ENCODE data around the gene TUBGCP2.
"Not testable (repeated sequence)": the region's sequence is repeated elsewhere in the genome, so short reads cannot be mapped to it uniquely, and the experiment has no call there.

The TUBGCP2 gene

DNA sequence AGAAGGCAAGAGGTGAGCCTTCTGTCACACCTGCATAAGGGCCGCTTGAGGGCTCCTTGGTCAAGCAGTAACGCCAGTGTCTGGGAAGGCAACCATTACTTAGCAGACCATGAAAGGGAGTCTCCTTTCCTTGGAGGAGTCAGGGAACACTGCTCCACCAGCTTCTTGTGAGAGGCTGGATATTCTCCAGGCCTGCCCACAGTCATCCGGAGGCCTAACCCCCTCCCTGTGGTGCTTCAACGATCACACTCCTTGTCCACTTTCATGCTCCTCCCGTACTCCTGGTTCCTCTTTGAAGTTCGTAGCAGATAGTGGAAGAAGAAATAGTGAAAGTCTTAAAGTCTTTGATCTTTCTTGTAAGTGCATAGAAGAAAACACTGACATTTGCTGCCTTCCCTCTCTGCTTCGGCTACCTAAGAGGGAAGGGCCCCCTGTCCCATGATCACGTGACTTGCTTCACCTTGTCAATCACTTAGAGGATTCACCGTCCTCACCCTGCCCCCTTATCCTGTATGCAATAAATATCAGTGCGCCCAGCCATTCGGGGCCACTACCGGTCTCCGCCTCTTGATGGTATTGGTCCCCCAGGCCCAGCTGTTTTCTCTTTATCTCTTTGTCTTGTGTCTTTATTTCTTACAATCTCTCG, 13.5 kb upstream of the TUBGCP2 start:
- not testable (repeated sequence) for DNase-seq

DNA sequence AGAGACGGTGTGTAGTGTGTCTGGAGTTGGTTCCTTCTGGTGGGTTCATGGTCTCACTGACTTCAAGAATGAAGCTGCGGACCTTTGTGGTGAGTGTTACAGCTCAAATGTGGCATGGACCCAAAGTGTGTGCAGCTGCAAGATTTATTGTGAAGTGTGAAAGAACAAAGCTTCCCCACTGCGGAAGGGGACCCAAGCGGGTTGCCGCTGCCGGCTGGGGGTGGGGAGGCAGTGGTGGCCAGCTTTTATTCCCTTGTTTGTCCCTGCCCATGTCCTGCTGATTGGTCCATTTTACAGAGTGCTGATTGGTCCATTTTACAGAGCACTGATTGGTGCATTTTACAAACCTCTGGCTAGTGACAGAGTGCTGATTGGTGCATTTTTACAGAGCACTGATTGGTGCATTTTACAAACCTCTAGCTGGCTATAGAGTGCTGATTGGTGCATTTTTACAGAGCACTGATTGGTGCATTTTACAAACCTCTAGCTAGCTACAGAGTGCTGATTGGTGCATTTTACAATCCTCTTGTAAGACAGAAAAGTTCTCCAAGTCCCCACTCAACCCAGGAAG, 12.3 kb upstream of the TUBGCP2 start:
- not testable (repeated sequence) for DNase-seq

DNA sequence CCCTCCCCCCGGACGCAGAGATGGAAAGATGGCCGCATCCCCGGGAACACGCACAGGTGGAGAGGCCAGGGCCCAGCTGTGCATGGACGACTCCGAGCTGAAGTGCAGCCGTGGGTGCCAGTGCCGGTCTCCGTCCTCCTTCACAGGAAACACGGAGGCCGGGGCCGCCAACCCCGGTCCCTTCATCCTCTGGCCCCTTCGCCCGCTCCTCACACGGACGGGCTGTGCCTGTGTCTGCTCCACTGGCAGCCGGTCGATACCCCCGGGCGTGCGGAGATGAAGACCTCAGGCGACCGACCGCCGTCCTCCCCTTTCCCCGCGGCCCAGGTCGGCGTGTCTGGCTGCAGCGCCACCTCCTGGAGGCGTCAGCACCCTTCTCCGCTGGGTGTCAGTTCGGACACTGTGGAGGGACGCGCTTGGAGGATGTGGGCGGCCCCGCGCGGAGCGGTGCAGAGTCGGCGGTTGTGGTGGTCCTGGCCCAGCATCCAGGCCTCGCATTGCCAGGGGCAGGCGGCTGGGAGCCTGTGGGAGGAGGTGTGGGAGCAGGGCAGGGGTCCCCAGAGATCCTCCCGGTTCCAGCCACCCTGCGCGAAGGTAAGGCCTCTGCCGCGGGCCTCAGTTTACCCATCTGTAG, 9.9 kb upstream of the TUBGCP2 start:
- peak; percentile 77 for DNase-seq

DNA sequence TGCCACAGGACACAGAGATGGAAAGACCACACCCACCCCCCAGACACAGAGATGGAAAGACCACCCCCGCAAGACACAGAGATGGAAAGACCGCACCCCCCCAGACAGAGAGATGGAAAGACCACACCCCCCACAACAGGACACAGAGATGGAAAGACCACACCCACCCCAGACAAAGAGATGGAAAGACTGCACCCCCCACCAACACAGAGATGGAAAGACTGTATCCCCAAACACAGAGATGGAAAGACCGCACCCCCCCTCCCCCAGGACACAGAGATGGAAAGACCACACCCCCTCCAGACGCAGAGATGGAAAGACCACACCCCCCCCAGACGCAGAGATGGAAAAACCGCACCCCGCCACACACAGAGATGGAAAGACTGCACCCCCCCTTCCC, 8.1 kb upstream of the TUBGCP2 start:
- no peak for DNase-seq

DNA sequence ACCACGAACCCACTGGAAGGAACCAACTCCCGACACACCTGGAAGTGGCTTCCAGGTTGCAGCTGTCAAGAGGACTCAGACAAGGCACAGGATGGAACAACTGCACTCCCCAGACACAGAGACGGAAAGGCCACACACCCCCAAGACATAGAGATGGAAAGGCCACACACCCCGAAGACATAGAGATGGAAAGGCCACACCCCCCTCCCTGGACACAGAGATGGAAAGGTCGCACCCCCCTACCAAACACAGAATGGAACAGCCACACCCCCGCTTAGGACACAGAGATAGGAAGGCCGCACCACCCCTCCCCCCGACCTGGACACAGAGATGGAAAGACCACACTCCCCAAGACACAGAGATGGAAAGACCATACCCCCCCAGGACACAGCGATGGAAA, 7.6 kb upstream of the TUBGCP2 start:
- no peak for DNase-seq

DNA sequence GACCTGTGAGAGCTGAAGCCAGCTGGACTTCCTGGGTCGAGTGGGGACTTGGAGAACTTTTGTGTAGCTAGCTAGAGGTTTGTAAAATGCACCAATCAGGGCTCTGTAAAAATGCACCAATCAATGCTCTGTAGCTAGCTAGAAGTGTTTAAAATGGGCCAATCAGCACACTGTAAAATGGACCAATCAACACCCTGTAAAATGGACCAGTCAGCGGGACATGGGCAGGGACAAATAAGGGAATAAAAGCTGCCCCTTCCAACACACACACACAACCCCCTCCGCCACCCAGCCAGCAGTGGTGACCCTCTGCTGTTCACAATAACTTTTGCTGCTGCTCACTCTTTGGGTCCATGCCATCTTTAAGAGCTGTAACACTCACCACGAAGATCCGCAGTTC, 7.2 kb upstream of the TUBGCP2 start:
- DNase-seq: no peak

DNA sequence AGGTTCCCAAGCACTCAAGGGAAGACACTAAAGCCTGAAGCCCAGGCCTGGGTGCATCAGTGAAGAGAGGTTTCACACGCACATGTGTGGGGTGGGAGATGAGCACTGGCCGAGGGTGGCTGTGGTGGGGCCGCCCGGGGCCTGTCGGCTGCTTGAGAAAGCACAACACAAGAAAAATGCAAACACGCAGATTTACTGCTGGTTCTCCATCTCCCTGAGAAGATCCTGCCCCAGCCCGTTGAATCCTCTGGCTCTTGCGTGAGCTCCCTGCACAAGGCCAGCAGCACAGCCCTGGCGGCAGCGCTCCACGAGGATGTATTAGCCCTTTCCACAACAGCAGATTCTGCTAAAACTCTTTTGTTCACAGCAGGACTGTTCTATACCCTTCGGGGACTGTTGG, 6.2 kb upstream of the TUBGCP2 start:
- DNase-seq: no peak

DNA sequence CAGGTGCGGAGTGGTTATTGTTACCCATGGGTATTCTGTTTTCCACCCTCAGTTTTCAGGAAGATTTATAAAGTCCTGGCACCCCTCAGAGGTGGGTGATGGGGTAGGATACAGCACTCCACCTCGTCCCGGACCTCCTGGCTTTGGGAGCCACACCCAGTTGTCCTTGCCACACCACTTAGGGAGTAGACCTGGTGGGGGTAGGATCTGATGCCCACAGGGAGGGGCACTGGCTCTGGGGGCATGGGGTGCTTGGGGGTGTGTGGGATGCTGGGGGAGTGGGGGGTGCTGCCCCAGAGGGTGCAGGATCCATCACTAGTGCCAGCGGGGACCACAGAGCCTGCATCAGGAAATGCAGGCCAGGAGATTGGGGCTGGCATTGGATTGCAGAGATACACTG, 4.5 kb upstream of the TUBGCP2 start:
- no peak for DNase-seq

DNA sequence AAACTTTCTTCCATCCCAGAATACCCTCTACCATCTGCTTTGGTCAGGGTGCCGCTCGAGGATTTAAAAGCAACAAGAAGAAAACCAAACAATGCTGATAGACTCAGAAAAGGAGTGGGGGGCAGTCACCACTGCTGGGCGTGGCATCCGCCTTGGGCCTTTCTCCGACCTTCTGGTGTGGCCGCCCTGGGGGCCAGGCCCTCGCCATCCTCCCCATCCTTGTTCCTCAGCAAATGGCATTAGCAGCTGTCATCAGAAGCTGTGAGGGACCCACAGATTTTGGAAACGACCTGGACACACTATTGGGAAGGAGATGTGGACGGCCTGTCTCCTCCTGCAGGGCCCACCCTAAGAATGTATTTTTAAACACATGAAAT, 4.1 kb upstream of the TUBGCP2 start:
- DNase-seq: no peak

DNA sequence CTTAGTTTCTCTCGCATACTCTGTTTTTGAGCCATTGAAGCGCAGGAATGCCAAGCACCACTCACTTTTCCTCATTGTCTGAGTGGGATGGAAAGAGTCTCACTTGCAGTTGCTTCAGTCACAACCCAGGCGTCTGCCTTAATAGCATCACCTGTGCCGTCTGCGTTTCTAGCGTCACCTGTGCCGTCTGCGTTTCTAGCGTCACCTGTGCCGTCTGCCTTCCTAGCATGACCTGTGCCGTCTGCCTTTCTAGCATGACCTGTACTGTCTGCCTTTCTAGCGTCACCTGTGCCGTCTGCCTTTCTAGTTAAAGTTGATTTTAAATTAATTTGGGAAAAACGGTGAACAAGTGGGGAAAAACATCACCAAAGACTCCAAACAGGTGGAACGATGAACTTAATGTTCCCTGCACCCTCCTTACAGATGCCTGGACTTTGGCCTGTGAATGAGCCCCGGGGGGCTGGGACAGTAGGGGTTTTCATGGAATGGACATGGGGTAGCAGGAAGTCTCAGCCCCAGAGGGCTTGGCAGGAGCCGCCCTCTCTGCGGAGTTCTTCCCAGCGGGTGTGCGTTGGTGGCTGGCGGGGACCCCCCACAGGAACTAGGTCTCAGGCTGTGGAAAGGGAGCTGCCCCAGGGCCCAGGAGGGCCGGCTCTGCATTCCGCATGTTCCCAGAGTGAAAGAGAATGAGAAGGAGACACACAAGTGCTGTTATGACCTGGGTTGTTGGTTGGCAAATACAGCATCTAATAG, 3.5 kb upstream of the TUBGCP2 start:
- no peak for DNase-seq

DNA sequence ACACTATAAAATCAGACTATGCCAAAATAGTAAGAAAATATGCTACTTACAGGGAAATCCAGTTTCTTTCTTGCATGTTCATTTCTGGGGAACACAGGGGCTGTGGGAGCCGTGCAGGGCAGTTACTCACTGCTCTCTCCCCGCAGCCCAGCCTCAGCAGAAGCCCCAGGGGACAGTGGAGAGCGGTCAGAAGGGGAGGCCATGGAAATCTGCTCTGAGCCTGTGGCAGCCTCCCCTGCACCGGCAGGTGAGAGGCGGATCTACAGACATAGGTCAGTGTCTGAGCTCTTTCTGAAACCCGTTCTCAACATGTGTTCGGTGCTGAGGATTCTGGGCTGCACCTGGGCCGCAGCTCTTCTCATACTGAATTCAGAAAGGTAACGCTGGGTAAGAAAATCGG, 2.9 kb upstream of the TUBGCP2 start:
- DNase-seq: no peak

DNA sequence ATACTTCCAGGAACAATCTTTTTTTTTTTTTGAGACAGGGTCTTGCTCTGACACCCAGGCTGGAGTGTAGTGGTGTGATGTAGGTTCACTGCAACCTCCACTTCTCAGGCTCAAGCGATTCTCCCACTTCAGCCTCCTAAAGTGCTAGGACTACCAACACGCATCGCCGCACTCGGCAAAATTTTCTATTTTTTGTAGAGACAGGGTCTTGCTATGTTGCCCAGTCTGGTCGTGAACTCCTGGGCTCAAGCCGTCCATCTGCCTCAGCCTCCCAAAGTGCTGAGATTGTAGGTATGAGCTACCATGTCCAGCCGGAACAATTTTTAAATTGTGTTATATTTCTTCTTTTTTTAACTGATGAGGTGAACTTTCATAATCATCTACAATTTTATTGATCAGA, 2.1 kb upstream of the TUBGCP2 start:
- DNase-seq: no peak

DNA sequence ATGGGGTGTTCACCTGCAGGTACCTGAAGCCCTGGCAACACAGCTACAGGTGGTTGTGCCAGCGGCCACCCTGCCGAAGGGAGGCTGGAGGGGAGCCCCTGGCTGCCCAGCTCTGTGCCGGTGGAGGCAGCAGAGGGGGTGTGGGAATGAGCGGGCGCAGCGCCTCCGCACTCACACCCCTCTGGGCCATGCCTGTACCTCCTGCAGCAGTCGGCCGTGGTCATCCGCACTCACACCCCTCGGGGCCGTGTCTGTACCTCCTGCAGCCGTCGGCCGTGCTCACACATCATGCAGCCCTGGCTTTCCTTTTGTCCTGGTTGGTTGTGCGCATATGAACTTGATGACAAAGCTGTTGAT, 1.7 kb upstream of the TUBGCP2 start:
- no peak for DNase-seq

DNA sequence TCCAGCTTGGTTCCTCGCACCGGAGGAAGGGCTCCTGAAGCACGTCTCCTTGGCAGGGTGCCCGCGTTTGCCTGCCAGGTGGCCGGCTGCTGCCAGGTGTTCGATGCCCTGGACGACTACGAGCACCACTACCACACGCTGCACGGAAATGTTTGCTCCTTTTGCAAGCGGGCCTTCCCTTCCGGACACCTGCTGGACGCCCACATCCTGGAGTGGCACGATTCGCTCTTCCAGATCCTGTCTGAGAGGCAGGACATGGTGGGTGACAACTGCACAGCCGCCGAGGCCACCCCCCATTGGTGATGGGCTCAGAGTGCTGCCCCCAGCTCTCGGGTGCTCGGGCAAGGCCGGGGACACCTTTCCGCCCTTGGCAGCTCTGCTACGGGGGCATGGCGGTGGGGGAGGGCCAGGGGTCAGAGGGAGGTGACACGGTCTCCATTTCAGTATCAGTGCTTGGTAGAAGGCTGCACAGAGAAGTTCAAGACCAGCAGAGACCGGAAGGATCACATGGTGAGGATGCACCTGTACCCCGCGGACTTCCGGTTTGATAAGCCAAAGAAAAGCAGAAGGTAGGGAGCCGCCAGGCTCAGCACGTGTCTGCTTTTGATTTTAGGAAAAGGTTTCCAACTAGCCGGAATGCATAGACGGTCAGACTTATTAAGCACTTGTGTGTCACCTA, 1.2 kb upstream of the TUBGCP2 start:
- no peak for DNase-seq

DNA sequence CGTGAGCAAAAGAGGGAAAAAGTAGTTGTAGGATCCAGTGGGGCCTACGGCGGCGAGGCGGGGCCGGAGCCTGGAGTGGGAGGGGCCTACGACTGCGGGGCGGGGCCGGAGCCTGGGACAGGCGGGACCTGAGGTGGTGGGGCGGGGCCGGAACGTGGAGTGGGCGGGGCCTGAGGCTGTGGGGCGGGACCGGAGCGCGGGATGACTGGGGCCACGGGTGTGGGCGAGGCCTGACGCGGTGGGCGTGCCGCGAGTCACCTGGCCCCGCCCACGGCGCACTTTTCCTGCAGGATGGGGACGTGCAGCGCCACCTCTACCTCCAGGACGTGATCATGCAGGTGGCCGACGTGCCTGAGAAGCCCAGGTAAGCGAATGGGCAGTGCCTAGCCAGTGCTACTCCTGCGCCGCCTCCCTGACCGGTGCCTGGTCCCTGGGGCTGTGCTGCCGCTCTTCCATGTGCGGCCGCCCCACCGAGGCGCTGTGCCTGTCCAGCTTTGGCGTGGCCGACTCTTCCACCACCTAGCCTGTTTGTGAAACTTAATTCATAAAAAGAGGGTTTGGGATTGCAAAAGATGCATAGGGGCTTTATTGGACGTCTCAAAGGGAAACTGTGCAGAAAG, 538 bp upstream of the TUBGCP2 start:
- peak; percentile 93 for DNase-seq

DNA sequence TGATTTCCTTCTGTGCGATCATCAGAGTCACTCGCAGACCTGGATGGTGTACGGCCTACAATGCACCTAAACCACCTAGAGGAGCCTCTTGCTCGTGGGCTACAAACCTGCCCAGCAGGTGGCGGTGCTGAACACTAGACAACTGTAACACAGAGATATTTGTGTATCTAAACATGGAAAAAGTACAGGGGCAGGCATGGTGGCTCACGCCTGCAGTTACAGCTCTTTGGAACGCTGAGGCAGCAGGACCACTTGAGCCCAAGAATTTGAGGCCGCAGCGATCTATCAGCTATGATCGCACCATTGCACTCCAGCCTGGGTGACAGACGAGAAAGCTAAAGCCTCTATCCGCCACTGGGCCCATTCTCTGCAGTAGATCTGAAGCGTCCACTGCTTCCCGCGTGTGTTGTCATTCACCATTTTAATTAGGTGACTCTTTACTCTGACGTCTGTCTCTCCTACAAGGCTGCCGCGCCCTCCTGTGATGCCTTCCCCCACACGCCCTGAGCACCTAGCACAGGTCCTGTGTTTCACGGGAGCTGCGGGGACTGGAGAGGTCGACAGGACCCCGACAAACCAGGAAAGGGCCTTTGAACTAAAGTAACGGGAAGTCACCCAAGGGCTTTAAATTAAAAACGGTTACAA, 774 bp downstream of the TUBGCP2 start:
- peak; percentile 93 for DNase-seq

DNA sequence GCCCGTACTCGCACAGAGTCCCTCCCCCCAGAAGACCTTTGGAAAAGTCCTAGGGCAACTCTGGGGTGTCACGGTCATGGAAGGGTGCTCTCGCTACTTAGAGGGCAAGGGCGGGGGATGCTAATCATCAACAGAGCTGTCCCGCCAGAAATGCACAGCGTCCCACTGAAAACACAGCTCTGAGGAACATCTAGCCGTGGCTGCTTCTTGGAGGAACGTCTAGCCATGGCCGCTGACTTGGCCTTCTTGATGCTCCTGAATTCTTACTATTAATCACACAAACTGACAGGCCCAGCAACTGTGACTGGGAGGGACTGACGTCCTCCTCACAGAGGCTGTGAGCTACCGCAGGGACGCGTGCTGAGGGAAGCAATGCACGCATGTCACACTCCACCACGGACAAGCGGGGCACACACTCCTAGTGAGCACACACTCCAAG, 1.7 kb downstream of the TUBGCP2 start:
- DNase-seq: no peak

DNA sequence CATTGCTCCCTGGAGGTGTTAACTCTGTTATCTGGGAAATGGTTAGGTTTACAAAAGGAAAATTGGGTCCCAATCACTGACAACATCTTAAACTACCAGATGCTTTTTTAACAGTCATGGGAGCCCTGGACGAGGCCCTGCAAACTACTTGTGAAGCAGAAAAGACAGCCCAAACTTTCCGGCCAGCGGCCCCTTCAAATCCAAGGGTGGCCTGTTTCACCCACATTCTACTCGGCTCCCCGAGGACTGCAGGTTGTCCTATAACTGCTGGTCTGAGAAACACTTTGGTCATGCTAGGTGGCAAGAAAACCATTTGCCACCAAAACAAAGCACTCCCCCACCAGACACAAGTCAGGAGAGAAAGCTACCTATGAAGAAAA, 2.6 kb downstream of the TUBGCP2 start:
- DNase-seq: no peak

DNA sequence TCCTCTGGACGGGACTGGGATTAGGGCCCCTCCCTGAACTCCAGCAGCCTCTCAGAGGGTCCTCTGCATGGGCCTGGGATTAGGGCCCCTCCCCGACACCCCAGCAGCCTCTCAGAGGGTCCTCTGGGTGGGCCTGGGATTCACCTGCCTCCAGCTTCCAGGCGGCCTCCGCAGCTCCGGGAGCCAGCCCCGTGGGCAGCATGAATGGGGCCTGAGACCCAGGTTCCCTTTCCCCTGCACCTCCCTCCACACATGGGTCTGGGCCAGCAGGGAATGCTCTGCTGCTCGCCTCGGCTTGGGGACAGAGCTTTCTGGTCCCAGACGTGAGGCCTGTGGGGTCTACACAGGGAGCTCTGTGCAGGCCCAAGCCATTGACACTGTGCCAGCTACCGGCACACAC, 5.5 kb downstream of the TUBGCP2 start:
- DNase-seq: no peak

DNA sequence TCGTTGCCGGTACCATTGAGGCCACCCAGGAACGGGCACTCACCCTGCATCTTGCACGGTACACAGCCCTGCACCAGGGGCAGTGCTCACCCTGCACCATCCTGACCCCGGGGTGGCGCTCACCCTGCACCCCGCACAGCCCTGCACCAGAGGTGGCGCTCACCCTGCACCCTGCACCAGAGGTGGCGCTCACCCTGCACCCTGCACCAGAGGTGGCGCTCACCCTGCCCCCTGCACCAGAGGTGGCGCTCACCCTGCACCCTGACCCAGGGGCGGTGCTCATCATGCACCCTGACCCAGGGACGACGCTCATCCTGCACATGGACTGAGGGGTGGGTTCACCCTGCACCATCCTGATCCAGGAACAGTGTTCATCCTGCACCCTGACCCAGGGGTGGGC, 6.4 kb downstream of the TUBGCP2 start:
- DNase-seq: no peak

DNA sequence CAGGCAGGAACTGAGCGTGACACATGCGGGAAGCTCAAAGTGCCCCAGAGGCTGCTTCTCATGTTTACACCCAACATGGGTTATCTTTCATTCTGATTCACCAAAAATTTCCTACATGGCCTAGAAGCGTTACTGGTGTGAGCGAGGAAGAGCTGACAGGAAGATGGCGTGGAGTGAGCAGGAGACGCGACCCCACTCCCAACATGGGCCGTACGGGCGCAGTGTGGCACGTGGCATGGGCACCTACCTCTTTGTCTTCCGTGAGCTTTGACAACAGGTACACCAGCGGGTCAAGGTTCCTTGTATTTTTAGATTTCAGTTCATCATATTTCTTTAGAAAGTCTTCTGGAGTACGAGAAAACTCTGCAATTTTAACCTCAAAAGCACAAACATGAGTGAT, 8.9 kb downstream of the TUBGCP2 start:
- no peak for DNase-seq

DNA sequence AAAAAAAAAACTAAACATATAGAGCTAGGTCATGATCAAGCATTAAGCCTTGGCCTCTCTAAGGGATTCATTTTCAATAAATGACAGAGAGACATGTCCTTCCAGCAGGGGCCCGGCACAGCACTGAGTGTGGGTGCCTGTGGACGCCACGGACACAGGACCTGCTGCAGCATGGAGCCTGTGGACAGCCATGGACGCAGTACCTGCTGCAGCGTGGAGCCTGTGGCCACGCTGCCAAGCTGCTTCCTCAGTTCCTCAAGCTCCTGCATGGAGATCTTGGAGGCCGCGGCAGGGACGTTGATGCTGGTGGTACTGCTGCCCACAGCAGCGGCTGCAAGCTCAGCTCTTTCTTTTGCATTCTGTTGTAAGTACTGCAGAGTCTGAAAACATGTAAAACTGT, 9.4 kb downstream of the TUBGCP2 start:
- DNase-seq: no peak

DNA sequence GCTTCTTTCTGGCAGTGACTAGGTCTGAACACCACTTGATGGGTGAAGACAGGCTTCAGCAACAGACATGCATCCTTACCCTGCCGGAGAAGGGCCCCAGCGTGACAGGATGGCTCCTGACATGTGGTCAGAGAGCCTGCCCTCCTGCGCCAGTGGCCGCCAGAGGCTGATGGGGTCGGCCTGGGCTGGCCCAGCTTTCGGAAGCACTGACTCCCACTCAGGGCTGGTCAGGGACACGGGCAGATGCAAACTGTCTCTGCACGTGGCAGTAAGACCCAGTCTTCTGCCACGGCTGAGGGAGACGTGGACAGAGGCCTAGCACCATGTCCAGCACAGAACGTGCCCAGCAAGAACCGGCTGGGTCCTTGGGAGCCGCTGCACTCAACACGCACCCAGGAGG, 10.2 kb downstream of the TUBGCP2 start:
- no peak for DNase-seq
